NK-92 (cell line): ENCODE measurements around the gene BLOC1S1.
A peak's percentile ranks its signal among the peaks of the same experiment; 100 is the strongest.

ENCODE experiments used
- DNase-seq: peaks from one replicate; lab custom pipeline; 2025; ENCODE audit not compliant: unreplicated experiment; lab: John Stamatoyannopoulos, UW

The BLOC1S1 gene

GRCh38 chr12:55715833-55716581, at the start of gene BLOC1S1:
BLOC1S1 (plus strand) TSS chr12:55716046; CDS start chr12:55716052, 6 bp downstream.
- peak; percentile 70 for DNase-seq

- no peak for DNase-seq
These were observed 49.3 kb upstream of the BLOC1S1 start for GRCh38 chr12:55666508-55666907.

- no peak for DNase-seq
These were observed 45.6 kb upstream of the BLOC1S1 start for GRCh38 chr12:55670276-55670675.

- no peak for DNase-seq
These were observed 44.1 kb upstream of the BLOC1S1 start for GRCh38 chr12:55671746-55672145.

GRCh38 chr12:55673638-55674037, 42.2 kb upstream of the BLOC1S1 start:
- DNase-seq: no peak

- DNase-seq: no peak
These were observed 40.2 kb upstream of the BLOC1S1 start for GRCh38 chr12:55675666-55676065.

- DNase-seq: no peak
These were observed 39.1 kb upstream of the BLOC1S1 start for GRCh38 chr12:55676707-55677106.

GRCh38 chr12:55679691-55680090, 36.2 kb upstream of the BLOC1S1 start:
- DNase-seq: no peak

GRCh38 chr12:55681142-55682077, 34.4 kb upstream of the BLOC1S1 start:
- no peak for DNase-seq

GRCh38 chr12:55682087-55682796, 33.6 kb upstream of the BLOC1S1 start:
- no peak for DNase-seq

GRCh38 chr12:55683676-55684075, 32.2 kb upstream of the BLOC1S1 start:
- no peak for DNase-seq

- no peak for DNase-seq
These were observed 31.0 kb upstream of the BLOC1S1 start for GRCh38 chr12:55684761-55685370.

- DNase-seq: no peak
These were observed 30.2 kb upstream of the BLOC1S1 start for GRCh38 chr12:55685671-55686070.

- no peak for DNase-seq
These were observed 29.4 kb upstream of the BLOC1S1 start for GRCh38 chr12:55686366-55687010.

GRCh38 chr12:55687746-55688145, 28.1 kb upstream of the BLOC1S1 start:
- DNase-seq: no peak

- DNase-seq: no peak
These were observed 26.9 kb upstream of the BLOC1S1 start for GRCh38 chr12:55688716-55689655.

- DNase-seq: no peak
These were observed 23.1 kb upstream of the BLOC1S1 start for GRCh38 chr12:55692631-55693322.

GRCh38 chr12:55693323-55694187, 22.3 kb upstream of the BLOC1S1 start:
- no peak for DNase-seq
